A549 treated with AZD2906 at 1 μM for 4 hours (cell line): ENCODE data around the gene ERP29. TPM values are rescaled to one million over a fixed set of nuclear protein-coding genes. Genes with fewer than 3 reads are reported as not detected.

Experiments used
- total RNA-seq: library from RNA; stranded (reverse); fragments of 200-300 nt; extraction: Qiagen RNA extraction; gene quantifications from 5 replicates; pipeline ENCODE4 v1.2.3, GENCODE V29; 2022

The ERP29 gene
- 124 to 135 TPM (median 129 TPM) in 5 replicates for total RNA-seq

GRCh38 chr12:112012775-112013600 is at the start of gene ERP29, which contains the start of gene TMEM116:
Gene ERP29, plus strand, starts transcription at chr12:112013426. Its CDS starts 40 bp downstream, at chr12:112013466.
Gene TMEM116, minus strand, starts transcription at chr12:112013165. Its CDS starts 7,895 bp downstream, at chr12:112005270.

Other genes starting within 250 kb of the ERP29 start
- 71.0 to 93.5 TPM (median 89.7 TPM) in 5 replicates for gene ALDH2, start 246.5 kb upstream of the ERP29 start, total RNA-seq
- gene MAPKAPK5, start 171.2 kb upstream of the ERP29 start, total RNA-seq = 53.8 to 60.4 TPM (median 59.2 TPM) in 5 replicates
- 4.5 to 6.6 TPM (median 5.4 TPM) in 5 replicates for gene TMEM116, start 261 bp upstream of the ERP29 start, total RNA-seq
- 14.2 to 20.4 TPM (median 18.8 TPM) in 5 replicates for gene NAA25, start 95.4 kb downstream of the ERP29 start, total RNA-seq
- gene TRAFD1, start 112.1 kb downstream of the ERP29 start, total RNA-seq = 14.4 to 17.6 TPM (median 16.5 TPM) in 5 replicates